ENCODE data around the gene MAML1.

DNA sequence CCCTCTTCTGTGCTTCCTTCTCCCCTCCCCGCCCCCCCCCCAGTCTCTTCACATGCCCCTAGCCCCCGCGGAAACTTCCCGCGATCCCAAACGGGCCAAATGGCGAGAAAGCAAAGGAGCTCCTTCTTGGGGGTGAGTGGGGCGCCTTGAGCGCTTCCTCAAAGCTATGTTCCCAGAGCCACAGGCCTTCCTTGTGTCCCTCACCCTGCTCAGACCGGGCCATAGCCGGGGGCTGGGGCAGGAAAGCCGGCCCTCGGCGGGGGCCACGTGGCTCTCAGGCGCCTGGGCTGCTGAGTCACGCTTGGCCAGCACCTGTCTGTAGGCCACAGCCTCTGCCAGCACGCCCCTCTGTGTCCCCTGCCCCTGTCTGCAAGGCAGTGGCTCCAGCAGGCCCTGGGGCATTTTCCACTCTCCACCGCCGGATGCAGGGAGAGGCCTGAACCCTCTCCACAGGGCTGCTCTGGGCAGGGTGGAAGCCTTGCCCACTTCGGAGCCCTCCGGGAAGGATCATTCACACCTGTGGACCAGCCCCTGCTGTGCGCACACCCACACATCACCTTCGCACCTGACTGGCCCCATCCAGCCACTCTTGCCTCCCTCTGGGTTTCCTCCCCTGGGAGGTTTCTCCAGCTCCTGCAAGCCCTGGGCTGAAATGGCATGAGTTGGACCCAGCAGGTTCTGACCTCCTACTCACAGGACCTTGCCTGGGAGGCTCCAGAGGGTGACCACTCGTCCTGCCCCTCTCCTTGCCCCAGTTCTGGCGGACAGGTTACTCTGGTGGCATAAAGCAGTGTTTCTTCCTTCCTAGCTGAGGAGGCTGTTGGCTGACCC, 86.9 kb downstream of the MAML1 start:
- TF ChIP-seq, protein P1, sequence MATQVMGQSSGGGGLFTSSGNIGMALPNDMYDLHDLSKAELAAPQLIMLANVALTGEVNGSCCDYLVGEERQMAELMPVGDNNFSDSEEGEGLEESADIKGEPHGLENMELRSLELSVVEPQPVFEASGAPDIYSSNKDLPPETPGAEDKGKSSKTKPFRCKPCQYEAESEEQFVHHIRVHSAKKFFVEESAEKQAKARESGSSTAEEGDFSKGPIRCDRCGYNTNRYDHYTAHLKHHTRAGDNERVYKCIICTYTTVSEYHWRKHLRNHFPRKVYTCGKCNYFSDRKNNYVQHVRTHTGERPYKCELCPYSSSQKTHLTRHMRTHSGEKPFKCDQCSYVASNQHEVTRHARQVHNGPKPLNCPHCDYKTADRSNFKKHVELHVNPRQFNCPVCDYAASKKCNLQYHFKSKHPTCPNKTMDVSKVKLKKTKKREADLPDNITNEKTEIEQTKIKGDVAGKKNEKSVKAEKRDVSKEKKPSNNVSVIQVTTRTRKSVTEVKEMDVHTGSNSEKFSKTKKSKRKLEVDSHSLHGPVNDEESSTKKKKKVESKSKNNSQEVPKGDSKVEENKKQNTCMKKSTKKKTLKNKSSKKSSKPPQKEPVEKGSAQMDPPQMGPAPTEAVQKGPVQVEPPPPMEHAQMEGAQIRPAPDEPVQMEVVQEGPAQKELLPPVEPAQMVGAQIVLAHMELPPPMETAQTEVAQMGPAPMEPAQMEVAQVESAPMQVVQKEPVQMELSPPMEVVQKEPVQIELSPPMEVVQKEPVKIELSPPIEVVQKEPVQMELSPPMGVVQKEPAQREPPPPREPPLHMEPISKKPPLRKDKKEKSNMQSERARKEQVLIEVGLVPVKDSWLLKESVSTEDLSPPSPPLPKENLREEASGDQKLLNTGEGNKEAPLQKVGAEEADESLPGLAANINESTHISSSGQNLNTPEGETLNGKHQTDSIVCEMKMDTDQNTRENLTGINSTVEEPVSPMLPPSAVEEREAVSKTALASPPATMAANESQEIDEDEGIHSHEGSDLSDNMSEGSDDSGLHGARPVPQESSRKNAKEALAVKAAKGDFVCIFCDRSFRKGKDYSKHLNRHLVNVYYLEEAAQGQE (IDR thresholded peaks at IDR 0.05) = no peak
- TF ChIP-seq, protein P2, sequence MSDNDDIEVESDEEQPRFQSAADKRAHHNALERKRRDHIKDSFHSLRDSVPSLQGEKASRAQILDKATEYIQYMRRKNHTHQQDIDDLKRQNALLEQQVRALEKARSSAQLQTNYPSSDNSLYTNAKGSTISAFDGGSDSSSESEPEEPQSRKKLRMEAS (IDR thresholded peaks at IDR 0.05) = no peak
- TF ChIP-seq, protein P3, sequence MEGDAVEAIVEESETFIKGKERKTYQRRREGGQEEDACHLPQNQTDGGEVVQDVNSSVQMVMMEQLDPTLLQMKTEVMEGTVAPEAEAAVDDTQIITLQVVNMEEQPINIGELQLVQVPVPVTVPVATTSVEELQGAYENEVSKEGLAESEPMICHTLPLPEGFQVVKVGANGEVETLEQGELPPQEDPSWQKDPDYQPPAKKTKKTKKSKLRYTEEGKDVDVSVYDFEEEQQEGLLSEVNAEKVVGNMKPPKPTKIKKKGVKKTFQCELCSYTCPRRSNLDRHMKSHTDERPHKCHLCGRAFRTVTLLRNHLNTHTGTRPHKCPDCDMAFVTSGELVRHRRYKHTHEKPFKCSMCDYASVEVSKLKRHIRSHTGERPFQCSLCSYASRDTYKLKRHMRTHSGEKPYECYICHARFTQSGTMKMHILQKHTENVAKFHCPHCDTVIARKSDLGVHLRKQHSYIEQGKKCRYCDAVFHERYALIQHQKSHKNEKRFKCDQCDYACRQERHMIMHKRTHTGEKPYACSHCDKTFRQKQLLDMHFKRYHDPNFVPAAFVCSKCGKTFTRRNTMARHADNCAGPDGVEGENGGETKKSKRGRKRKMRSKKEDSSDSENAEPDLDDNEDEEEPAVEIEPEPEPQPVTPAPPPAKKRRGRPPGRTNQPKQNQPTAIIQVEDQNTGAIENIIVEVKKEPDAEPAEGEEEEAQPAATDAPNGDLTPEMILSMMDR (IDR thresholded peaks at IDR 0.05; ENCODE audit: low read depth, low read length, missing input control) = no peak
- no peak for TF ChIP-seq HNF4A (conservative IDR thresholded peaks at IDR 0.05)
- TF ChIP-seq YY1 (IDR thresholded peaks at IDR 0.05) = peak; percentile 10
- TF ChIP-seq RAD21 (IDR thresholded peaks at IDR 0.05) = no peak
- no peak for TF ChIP-seq JUND (IDR thresholded peaks at IDR 0.05)
- TF ChIP-seq, protein P4, sequence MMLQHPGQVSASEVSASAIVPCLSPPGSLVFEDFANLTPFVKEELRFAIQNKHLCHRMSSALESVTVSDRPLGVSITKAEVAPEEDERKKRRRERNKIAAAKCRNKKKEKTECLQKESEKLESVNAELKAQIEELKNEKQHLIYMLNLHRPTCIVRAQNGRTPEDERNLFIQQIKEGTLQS (IDR thresholded peaks at IDR 0.05) = no peak
- TF ChIP-seq FOXA1 (IDR thresholded peaks at IDR 0.05) = no peak
- TF ChIP-seq GABPA (IDR thresholded peaks at IDR 0.05 in 1 of 2, conservative IDR thresholded peaks at IDR 0.05 in 1 of 2) = no peak
- no peak for TF ChIP-seq SP1 (IDR thresholded peaks at IDR 0.05)
- TF ChIP-seq EGR1 (IDR thresholded peaks at IDR 0.05; ENCODE audit: low read depth in 2 of 2) = no peak
- no peak for TF ChIP-seq TAF1 (conservative IDR thresholded peaks at IDR 0.05)
- TF ChIP-seq FOXA2 (IDR thresholded peaks at IDR 0.05) = no peak
